A673 (cell line): ENCODE data around the gene RMI1. TPM values are rescaled to one million over a fixed set of nuclear protein-coding genes. Genes with fewer than 3 reads are reported as not detected.

Experiments used
- BruUV-seq: library from RNA; stranded (reverse); fragments of 400-500 nt; replicated peaks from 2 replicates; lab custom pipeline; 2021; lab: Mats Ljungman, UMichigan
- CTCF ChIA-PET: fragments of 300-600 bp; sonication (Branson Sonifier 250); formaldehyde crosslinking; loops from one replicate; lab custom pipeline; 2022; ENCODE audit warnings: antibody characterized with exemption; lab: Charles Lee
- POLR2A ChIA-PET: fragments of 300-600 bp; sonication (Branson Sonifier 250); formaldehyde crosslinking; loops from one replicate; lab custom pipeline; 2022; ENCODE audit warnings: antibody characterized with exemption; ENCODE audit not compliant: low non-redundant PET; lab: Charles Lee
- DNase-seq: peaks from one replicate; pipeline ENCODE4 v3.0.0-alpha.2; 2015; ENCODE audit warnings: low spot score
- H3K27ac ChIP-seq: fragments of 200-600 bp; sonication (generic); 2 replicates; pipeline ENCODE4 v1.5.1; 2016; ENCODE audit warnings: mixed run types, low read depth, mild to moderate bottlenecking, mixed read lengths, antibody characterized with exemption, low read length; ENCODE audit not compliant: poor library complexity, severe bottlenecking
- H3K27me3 ChIP-seq: fragments of 200-600 bp; sonication (generic); replicated peaks from 2 replicates; pipeline ENCODE4 v1.6.1; 2017; ENCODE audit warnings: mixed run types, low read depth, mild to moderate bottlenecking, mixed read lengths, antibody characterized with exemption, low read length; ENCODE audit not compliant: insufficient read depth, poor library complexity
- H3K36me3 ChIP-seq: fragments of 200-600 bp; sonication (generic); 2 replicates; pipeline ENCODE4 v1.6.1; 2016; ENCODE audit warnings: mixed run types, mild to moderate bottlenecking, mixed read lengths, antibody characterized with exemption, low read length; ENCODE audit not compliant: insufficient read depth, poor library complexity, severe bottlenecking
- H3K4me1 ChIP-seq: fragments of 200-600 bp; sonication (generic); 2 replicates; pipeline ENCODE4 v1.6.1; 2017; ENCODE audit warnings: mixed run types, mild to moderate bottlenecking, mixed read lengths, antibody characterized with exemption, low read length; ENCODE audit not compliant: insufficient read depth, poor library complexity, severe bottlenecking
- H3K4me3 ChIP-seq: fragments of 200-600 bp; sonication (generic); 2 replicates; pipeline ENCODE4 v1.5.1; 2016; ENCODE audit warnings: low read depth, mixed run types, mild to moderate bottlenecking, mixed read lengths, low read length; ENCODE audit not compliant: poor library complexity, severe bottlenecking
- H3K9me3 ChIP-seq: fragments of 200-600 bp; sonication (generic); 2 replicates; pipeline ENCODE4 v1.6.1; 2016; ENCODE audit warnings: mixed run types, low read depth, mild to moderate bottlenecking, mixed read lengths, antibody characterized with exemption, low read length; ENCODE audit not compliant: poor library complexity, severe bottlenecking
- CTCF ChIP-seq: fragments of 300-800, 200-600 bp; sonication (generic); conservative IDR thresholded peaks from 2 replicates; pipeline ENCODE4 v1.5.1; 2017; ENCODE audit warnings: low read depth, mild to moderate bottlenecking, antibody characterized with exemption, low read length, moderate library complexity, mixed read lengths
- EZH2 ChIP-seq: fragments of 200-600 bp; sonication (generic); IDR thresholded peaks from 2 replicates; pipeline ENCODE4 v1.6.1; 2017; ENCODE audit warnings: borderline replicate concordance, low read depth, mild to moderate bottlenecking, mixed read lengths, antibody characterized with exemption, low read length; ENCODE audit not compliant: poor library complexity, severe bottlenecking
- intact Hi-C: fragments of 100-400 bp; cut with micrococcal nuclease; formaldehyde crosslinking; loops from one replicate; pipeline ENCODE4 v1.10.0; 2022; ENCODE audit not compliant: unreplicated experiment
- total RNA-seq: library from RNA; stranded (reverse); gene quantifications from 2 replicates; pipeline ENCODE4 v1.2.3, GENCODE V29; 2021

The RMI1 gene
- total RNA-seq, 1 experiment from 2014 or later: 36.4 TPM

- TF ChIP-seq CTCF (no peak), EZH2 (no peak)
- CTCF ChIA-PET: no interaction called here
- no peaks in the 10 kb centered on the region for H3K9me3 ChIP-seq
- H3K4me1 ChIP-seq: peaks cover 5% of the 10 kb centered on the region
- no peaks in the 10 kb centered on the region for H3K36me3 ChIP-seq
- DNase-seq: no peak
- H3K4me3 ChIP-seq: no peak overlapping the region
- H3K27me3 ChIP-seq: no peaks in the 10 kb centered on the region
- no TSS peak for BruUV-seq
- no peak overlapping the region for H3K27ac ChIP-seq
- POLR2A ChIA-PET: interaction anchor here (0.6 kb wide), 2 partner anchors 818 to 858 kb away, joined by 3 to 5 read pairs; no protein-coding TSS in a partner anchor
- intact Hi-C loops: no loop called here
Measured at GRCh38 chr9:83960991-83961390, 19.6 kb upstream of the RMI1 start.

DNA sequence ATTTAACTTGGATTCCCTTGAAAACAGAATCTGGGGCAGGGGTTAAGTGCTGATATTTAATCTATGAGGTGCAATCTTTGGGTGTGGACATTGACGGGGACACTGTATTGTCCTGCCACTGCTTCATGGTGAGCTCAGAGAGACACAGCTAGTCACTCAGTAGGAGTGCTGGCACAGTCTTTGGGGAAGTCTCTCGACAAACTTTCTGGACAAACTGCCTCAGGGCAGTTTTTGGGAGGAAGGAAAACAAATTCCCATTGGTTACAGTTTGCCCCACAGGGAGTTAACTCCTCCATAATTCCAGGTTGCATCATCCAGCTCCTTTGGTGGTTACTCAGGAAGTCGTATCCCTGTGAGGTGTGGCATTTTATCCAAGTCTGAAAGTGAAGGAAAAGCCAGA is 18.4 kb upstream of the RMI1 start:
- Histone ChIP-seq H3K9me3 (no peaks in the 10 kb centered on the region), H3K27ac (no peak overlapping the region), H3K4me3 (no peak overlapping the region), H3K36me3 (peaks cover 11% of the 10 kb centered on the region), H3K4me1 (peaks cover 5% of the 10 kb centered on the region), H3K27me3 (no peaks in the 10 kb centered on the region)
- POLR2A ChIA-PET: interaction anchor here (0.6 kb wide), 1 partner anchor 9 kb away, joined by 8 read pairs; no protein-coding TSS in a partner anchor
- BruUV-seq: no TSS peak
- CTCF ChIA-PET: no interaction called here
- TF ChIP-seq CTCF (no peak), EZH2 (no peak)
- intact Hi-C loops: no loop called here
- DNase-seq: no peak

DNA sequence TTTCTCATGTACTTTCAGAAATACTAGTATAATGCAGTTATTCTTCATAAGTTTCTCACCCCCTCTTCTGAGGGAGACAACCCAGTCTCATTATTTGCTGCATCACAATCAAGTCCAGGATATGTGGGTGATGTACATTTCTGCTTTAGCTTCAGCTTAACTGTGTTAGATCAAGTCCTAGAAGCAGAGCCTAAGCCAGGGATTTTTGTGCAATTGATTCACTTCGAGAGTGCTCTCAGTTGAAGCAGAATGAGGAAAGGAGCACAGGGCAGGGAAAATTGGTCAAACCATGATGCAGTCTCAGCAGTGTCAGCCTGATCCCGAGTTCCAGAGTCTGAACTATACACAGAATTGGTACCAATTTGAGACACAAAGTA is 15.6 kb upstream of the RMI1 start:
- Histone ChIP-seq H3K4me1 (peaks cover 5% of the 10 kb centered on the region), H3K27me3 (no peaks in the 10 kb centered on the region), H3K27ac (peak overlapping the region; percentile 80), H3K36me3 (peaks cover 38% of the 10 kb centered on the region), H3K9me3 (no peaks in the 10 kb centered on the region), H3K4me3 (no peak overlapping the region)
- intact Hi-C loops: no loop called here
- DNase-seq: no peak
- ChIA-PET CTCF (no interaction called here), POLR2A (interaction anchor here (0.6 kb wide), 2 partner anchors 13 to 16 kb away, joined by 3 to 5 read pairs; no protein-coding TSS in a partner anchor)
- TF ChIP-seq CTCF (no peak), EZH2 (no peak)
- BruUV-seq: no TSS peak
